ENCODE data around the gene ZNF789. TPM values are rescaled to one million over a fixed set of nuclear protein-coding genes. Genes with fewer than 3 reads are reported as not detected.

Gene ZNF789
- total RNA-seq, 1 donor = 11.7 TPM

- TF ChIP-seq CTCF (IDR thresholded peaks at IDR 0.05; ENCODE audit: insufficient read depth, low read depth, low read length) = no peak
- no peak for DNase-seq (ENCODE audit: low read depth)
These were observed 23.4 kb upstream of the ZNF789 start for GRCh38 chr7:99449326-99449725.

GRCh38 chr7:99451936-99452335 lies 20.8 kb upstream of the ZNF789 start:
- DNase-seq (ENCODE audit: low read depth) = no peak
- no peak overlapping the region for H3K4me3 ChIP-seq (ENCODE audit: low read depth, low read length)
- TF ChIP-seq CTCF (IDR thresholded peaks at IDR 0.05; ENCODE audit: insufficient read depth, low read depth, low read length) = no peak

More at GRCh38 chr7:99449326-99449725, 23.4 kb upstream of the ZNF789 start:
- H3K4me3 ChIP-seq (ENCODE audit: low read depth, low read length) = no peak overlapping the region

GRCh38 chr7:99452541-99452940 lies 20.1 kb upstream of the ZNF789 start:
- no peak for DNase-seq (ENCODE audit: low read depth)
- no peak overlapping the region for H3K4me3 ChIP-seq (ENCODE audit: low read depth, low read length)
- no peak for TF ChIP-seq CTCF (IDR thresholded peaks at IDR 0.05; ENCODE audit: insufficient read depth, low read depth, low read length)

- H3K4me3 ChIP-seq (ENCODE audit: low read depth, low read length) = no peak overlapping the region
- no peak for DNase-seq (ENCODE audit: low read depth)
- TF ChIP-seq CTCF (IDR thresholded peaks at IDR 0.05; ENCODE audit: insufficient read depth, low read depth, low read length) = no peak
These were observed 19.6 kb upstream of the ZNF789 start for GRCh38 chr7:99453105-99453504.

GRCh38 chr7:99455874-99456273 lies 16.8 kb upstream of the ZNF789 start:
- DNase-seq (ENCODE audit: low read depth) = no peak

GRCh38 chr7:99456288-99456687 lies 16.4 kb upstream of the ZNF789 start:
- no peak for DNase-seq (ENCODE audit: low read depth)
- no peak for TF ChIP-seq CTCF (IDR thresholded peaks at IDR 0.05; ENCODE audit: insufficient read depth, low read depth, low read length)
- no peak overlapping the region for H3K4me3 ChIP-seq (ENCODE audit: low read depth, low read length)

More at GRCh38 chr7:99455874-99456273, 16.8 kb upstream of the ZNF789 start:
- no peak overlapping the region for H3K4me3 ChIP-seq (ENCODE audit: low read depth, low read length)
- TF ChIP-seq CTCF (IDR thresholded peaks at IDR 0.05; ENCODE audit: insufficient read depth, low read depth, low read length) = no peak

- no peak for TF ChIP-seq CTCF (IDR thresholded peaks at IDR 0.05; ENCODE audit: insufficient read depth, low read depth, low read length)
- DNase-seq (ENCODE audit: low read depth) = no peak
- no peak overlapping the region for H3K4me3 ChIP-seq (ENCODE audit: low read depth, low read length)
These were observed 15.5 kb upstream of the ZNF789 start for GRCh38 chr7:99457050-99457649.

All from fibroblast of villous mesenchyme (primary cell).